GM21529 (cell line): ENCODE measurements around the gene PCBD1.
"Not testable (repeated sequence)": the region's sequence is repeated elsewhere in the genome, so short reads cannot be mapped to it uniquely, and the experiment has no call there.

Experiments used
- ATAC-seq: cut with Tn5 transposase; IDR thresholded peaks from one replicate; pipeline ENCODE4 v1.9.1; 2021; ENCODE audit not compliant: unreplicated experiment

The PCBD1 gene

DNA sequence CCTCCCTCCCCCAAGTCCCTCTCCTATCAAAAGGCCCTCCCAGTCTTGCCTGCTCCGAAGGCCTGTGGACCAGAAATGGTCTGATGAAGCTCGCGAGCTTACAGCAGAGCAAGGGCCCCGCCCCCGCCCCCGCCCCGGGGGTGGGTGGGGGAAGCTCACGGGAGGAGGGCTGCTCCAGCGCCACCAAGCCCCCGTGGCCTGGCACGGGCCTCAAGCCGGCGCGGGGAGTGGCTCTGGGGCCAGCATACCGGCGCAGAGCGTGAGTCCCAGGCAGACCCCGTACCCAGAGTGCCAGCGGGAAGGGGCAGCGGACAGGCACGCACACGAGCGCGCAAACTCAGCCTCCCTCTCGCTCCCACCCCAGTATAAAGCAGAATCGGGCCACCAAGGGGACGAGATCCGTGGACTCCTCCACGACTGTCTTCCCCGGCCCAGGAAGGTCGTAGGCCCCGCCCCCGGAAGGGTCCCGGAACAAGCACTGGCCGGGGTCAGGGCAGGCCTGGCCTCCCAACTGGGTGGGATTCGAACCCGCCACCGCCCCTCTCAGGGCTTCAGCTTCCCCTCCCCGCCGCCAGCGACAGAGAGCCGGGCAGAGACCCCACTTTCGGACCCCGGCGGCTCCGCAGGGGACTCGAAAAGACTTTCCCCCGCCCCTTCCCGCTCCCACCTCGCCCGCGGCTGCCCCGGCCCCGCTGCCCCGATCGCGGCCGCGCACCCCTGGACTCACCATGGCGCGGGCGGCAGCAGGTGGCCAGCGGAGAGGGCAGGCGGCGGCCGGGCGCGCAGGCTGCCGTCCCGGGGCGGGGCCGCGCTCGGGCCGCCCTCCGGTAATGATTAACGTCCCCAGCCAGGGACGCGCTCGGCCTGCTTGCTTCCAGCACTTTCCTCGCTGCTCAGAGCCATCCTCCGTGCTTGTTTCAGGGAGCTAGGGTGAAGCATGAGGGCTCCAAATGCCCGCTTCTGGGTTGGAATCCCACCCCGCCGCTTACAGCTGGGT is at the start of gene PCBD1:
PCBD1 (minus strand) TSS at position 762 of the 997 bp plus-strand sequence; CDS start at position 730, 32 bp downstream.
- ATAC-seq: peak; percentile 71

DNA sequence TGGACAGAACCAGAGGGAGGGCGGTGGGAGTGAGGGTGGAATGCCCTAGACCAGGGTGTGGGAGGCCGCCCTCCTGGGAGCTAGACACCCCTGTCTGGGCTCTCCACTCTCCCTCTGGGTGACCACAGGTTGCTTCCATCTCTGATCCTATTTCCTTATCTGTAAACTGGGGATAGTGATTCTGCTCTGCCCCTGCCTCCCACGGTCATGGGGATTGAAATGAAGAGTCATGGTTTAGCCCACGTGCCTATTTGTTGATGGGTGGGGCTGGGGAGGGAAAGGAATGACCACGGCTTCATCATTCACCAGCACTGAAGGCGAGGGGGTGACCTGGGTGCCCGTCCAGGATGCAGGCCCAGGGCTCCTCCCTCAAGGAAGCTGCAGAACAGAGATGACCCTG is 49.3 kb upstream of the PCBD1 start:
- ATAC-seq: no peak

DNA sequence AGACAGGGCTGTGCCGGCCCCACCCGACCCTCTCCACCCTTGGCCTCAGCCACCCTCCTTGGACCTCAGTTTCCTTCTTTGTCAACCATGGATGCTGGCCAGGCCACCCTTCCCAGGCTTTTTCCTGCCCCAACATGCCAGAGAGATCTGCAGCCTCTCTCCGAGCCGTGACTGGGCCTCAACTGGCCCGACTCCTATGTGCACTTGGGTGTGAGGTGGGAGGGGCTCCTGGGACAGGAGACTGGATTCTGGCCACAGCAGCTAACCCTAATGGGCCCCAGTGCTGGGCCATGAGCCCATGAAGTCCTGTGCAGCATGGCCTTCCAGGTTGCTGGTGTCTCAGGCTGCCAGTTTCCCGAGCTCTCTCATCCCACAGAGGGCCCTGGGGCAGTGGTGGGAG is 47.7 kb upstream of the PCBD1 start:
- ATAC-seq: no peak

DNA sequence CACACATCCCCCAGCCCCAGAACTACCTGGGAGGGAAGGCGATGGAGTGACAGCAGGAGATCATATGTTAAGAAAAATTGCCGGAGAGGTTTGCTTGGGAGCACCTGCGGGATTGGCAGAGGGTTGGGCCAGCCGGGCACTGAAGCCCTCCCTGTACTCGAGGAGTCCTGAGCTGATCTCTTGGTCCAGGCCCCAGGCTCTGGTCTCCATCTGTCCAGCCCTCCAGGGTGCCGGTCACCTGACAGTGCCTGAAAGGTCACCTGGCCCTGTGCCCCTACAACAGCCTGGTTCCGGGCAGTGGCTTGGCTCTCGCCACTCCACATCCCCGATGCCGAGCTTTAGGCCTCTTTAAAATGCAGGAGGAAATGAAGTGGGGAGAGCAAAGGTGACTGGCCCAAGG is 47.3 kb upstream of the PCBD1 start:
- no peak for ATAC-seq

DNA sequence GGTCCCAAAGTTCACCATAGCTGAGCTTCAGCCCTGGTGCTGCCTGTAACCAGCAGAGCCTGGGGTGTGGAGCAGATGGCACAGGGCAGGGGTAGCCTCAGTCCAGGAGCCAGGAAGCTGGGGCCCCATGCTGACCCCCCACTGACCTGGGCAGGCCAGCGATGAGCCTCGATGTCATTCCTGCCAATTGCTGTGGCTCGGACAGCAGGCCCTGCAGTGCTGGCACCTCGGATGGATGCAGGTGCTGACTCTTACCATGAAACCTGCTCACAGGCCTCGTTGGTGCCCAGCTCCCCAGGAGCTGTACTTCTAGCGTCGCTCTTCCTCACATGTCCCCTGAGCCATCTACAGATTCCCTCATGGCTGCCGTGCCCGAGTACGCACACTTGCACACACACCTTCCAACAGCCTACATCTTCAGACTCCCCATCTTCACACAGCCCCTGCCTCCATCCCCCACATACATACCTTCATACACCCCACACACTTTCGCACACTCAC is 46.8 kb upstream of the PCBD1 start:
- no peak for ATAC-seq

DNA sequence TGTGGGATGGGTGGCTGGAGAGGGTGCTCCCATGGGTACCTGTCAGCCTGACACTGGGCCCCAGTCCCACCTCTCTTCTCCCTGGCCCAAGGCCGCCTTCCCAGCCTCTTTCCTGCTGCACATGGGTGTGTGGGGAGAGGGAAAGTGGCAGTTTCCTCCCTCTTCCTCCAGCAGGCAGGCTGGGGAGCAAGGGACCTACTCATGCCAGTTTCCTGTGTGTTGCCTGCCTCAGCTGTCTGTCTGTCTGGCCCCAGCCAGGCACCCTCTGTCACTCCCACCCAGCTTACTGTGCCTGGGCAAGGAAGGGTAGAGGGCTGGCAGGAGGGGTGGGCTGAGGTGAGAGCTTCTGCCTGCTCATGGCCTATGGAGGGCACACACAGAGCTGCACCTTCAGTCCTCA is 46.3 kb upstream of the PCBD1 start:
- no peak for ATAC-seq

DNA sequence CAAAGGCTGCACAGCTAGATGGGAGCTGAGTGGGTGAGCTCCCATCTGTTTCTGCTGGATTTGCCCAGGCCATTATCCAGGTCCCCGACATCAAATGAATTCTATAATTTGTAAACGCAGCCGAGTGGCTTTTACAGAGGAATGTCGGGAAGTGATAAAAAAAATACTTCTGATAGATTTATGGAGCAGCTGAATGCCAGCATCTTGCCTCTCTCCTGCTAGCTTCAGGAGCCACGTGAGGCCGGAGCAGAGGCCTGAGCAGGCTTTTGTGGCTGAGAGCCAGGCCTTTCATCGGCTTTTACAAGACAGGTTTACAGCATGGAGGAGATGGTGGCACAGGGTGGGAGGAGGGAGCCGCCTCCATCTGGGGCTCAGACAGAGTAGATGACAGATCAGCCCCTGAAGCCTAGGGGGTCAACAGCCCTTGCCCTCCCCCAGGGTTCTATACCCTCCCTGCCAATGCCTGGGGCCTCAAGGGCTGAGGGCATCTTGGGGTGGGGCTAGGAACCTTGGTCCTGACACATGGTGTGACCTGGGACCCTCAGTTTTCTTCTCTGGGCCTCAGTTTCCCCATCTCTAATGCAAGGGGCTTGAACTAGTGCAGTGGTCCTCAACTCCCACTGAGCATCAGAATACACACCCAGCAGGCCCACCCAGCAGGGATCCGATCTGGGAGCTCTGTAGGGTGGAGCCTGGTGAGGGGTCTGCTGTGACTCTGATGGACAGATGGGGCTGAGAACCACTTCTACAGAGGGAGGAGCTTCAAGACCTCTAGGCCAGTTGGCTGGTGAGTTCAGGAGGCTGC is 44.2 kb upstream of the PCBD1 start:
- ATAC-seq: no peak

DNA sequence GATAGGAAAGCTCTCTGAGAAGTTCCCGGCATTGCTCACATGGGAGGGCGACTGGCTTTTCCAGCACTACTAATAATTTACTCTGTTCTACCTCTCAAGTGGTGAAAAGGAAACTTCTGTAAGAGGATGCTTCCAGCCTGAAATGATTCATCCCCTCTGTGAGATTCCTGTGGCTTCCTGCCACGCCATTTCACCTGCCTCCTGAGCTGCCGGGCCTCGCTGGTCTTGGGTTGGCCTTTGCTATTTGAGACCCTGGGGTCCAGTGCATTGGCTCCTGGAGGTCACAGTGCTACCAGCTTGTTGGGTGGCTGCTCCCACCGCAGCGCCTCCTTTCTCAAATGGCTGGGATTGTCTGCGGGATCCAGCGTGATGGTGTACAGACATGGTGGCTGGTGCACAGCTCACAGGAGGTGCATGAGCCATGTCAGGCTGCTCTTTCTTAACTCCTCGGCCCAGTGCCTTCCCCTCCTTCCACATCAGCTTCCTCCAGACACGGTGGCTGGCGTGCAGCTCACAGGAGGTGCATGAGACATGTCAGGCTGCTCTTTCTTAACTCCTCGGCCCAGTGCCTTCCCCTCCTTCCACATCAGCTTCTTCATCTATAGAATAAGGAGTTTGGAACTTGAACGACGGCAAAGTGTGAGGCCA is 42.9 kb upstream of the PCBD1 start:
- ATAC-seq: no peak

DNA sequence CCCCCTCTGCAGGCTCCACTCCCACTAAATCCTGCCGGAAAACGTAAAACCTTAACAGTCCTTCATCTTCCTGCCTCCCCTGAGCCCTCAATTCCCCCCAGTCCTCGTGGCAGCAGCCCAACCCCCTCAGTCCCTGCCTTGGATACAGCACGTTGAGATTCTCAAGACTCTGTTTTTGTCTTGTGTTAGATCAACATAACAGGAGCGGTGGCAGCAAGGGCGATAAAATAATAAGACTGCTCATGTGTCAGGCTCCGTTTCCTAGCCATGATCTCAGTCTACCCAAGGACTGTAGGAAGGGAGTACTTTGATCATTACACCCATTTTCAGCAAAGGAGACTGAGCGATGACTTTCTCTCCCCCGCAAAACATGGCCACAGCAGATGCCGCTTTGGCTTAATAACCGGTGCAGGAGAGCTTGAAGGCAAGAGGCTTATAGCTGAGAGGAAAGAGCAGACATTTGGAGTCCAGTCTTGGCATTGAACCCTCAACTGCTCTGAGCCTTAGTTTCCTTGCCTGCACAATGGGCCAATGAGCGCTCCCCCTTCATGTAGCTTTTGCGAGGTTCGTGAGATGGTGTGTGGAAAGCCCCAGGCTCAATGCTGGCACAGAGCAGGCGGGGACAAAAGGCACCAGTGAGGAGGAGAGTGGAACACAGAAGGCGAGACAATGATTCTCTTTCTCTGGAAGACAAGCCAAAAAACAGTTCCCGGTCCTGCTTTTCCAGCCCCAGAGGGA is 42.1 kb upstream of the PCBD1 start:
- ATAC-seq: no peak

DNA sequence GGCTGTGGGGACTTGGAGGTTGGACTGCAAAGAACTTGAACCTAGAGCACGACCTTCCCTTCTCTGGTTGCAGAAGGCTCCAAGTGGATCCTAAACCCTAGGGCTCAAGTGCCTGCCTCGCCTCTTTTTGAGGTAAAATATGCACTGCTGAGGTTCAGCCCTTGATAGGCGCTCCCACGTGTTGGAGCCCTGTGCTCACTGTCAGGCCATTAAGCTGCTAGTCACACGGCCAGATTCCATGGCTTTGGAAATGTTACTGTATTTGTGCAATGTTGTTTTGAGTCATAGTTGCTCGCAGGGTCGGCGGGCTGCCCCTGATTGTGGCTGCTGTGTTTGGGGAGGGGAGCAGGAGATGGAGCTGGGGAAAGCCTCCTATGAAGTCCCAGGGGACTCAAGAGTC is 39.8 kb upstream of the PCBD1 start:
- no peak for ATAC-seq

DNA sequence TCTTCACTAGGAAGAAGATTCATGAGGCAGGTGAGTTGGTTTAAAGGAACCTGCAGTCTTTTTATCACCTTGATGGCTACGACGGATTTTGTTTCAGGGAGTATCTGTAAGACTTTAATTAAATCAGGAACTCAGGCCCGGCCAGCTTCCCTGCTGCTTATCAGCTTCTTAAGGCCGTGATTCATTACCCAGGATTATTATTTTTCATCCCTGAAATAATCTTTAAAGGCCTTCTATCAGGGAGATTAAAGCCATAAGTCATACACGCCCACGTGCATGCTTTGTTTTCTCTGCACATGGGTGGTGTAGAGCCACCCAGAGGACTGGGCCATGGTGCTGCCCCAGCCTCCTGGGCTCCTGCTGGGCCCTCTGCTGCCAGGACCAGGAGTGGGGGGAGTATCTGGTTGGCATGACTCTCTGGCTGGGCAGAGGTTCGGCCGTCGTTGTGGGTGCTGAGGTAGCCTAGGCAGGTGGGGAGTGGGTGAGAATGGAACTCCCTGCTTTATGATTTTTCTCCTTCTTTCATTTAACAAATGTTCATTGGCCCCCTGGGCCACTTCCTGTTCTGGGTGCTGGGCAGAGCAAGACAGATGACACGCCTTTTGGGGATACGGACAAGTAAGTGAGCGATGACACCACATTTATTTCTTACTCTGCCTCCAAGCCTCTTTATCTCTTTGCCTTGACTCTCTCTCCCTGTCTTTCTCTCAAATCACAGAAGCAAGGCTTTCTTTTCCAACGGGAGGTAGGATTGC is 39.0 kb upstream of the PCBD1 start:
- ATAC-seq: no peak

DNA sequence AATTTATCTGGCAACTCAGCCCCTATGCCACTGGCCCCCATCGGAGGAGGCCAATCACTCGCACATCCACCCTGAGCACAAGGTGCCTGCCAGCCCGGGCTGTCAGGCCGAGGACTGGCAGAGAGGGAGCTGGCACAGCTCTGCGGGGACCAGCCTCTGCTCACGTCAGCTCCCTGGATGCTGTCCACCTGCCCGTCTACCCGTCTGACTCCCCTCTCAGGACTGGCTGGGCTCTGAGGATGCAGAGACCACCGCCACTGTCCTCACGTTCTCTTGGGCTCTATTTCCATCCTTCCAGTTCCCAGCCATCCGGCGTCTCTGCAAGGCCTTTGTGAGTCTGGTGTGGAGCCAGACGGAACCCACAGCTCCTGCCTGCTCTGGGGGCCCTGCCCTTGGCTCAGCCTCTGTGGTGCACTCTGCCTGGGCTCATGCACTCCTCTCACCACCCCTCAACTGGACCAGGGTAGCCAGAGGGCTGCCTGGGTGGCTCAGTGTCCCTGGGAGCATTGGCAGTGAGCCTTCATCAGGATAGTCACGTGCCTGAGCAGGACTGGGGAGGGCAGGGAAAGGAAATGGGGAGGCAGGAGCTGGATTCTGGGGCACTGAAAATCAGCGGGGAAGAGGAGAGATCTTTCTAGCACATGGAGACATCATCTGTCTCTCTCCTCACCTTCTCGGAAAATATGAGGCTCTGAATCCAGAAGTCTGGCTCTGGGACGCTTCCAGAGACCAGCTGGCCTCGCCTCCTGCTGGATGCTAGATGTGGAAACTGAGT is 38.0 kb upstream of the PCBD1 start:
- no peak for ATAC-seq

DNA sequence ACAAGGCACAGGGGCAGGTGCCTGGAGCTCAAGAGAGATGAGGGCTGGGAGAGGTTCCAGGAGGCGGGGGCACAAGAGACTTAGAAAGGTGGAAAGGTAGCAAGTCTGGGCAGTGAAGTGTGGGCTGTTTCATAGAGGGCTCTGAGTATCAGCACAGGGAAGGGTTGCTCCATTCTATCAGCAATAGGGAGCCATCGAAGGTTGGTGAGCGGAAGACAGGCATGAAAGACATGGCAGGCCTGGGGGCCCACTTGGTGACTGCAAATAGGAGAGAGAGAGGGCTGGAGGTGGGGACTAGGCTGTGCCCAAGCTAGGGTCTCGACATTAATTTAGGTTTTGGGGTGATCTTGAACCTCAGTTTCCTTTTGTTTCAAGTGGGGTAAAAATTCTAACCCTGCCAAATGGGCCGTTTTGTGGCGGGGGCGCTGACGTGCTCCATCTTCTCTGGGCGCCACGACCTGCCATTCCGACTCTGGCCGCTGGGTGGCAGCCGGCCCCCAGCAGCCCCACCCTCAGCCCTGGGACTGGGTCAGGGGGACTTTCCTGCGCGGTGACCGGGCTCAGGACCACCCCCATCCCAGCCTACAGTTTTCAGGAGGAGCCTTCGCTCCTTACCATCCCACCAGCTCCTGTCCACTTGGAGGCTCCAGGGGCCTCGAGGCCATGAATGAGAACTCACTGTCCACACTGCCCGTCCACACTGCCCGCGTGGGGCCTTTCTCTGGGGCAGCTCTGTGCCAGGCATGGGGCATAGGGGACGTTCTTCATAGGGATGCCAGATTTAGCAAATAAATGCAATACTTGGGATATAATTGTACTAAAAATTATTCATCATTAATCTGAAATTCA is 37.2 kb upstream of the PCBD1 start:
- ATAC-seq: no peak

DNA sequence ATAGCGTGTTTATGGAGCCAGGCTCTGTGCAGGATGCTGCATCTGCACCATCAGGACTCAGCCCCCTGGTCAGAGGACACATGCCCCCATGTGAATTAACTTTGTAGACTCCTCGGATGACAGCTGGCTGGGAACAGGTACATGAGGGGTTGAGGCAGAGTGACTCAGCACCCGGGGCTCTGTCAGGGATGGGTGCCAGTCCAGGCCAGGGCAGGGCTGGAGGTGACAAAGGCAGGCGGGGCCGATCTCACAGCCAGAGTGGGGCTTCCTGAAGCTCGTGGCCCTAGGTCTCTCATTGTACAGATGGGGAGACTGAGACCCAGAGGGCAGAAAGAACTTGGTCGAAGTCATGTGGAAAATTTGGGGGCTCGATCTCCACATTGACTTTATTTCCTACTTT is 35.3 kb upstream of the PCBD1 start:
- no peak for ATAC-seq

DNA sequence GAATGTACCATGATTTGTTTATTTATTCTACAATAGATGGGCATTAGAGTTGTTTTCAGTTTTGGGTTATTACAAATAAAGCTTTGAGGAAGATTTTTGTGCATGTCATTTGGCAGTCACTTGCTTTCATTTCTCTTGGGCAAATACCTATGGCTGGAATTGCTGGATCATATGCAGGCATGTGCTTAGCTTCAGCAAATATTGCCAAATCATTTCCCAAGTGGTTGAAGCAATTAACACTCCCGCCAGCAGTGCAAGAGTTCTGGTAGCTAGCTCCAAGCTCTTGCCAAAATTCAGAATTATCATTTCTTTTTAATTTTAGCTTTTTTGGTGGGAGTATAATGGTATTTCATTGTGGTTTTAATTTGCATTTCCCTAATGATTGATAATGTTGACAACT is 32.9 kb upstream of the PCBD1 start:
- no peak for ATAC-seq

DNA sequence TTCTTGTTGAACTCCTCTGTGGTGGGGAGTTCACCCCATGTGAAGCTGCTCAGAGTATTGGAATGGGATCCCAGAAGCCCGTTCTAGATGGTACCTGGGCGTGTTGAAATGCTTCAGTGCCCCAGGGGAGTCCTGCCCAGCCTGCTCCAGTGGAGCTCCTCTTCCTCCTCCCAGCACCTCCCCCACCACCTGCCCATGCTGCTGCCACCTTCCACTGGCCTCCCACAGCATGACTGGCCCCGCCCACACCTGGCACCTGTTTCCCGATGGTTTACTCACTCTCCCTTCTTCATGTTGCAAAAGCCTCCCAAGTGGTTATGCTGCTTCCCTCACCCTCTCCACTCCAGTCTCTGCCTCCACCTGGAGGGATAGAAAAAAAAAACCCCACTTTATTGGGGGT is 32.2 kb upstream of the PCBD1 start:
- ATAC-seq: no peak

DNA sequence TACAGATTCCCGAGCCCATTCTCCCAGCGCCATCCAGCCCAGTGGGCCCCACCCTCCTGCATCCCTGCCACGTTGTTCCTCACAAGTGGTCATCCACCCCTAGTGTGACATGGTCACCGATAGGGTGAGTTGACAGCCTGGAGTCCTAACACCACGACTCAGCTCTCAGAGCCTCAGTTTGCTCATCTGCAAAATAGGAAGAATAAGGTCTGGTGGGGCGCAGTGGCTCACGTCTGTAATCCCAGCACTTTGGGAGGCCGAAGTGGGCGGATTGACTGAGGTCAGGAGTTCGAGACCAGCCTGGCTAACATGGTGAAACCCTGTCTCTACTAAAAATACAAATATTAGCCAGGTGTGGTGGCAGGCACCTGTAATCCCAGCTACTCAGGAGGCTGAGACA is 31.5 kb upstream of the PCBD1 start:
- ATAC-seq: not testable (repeated sequence)

DNA sequence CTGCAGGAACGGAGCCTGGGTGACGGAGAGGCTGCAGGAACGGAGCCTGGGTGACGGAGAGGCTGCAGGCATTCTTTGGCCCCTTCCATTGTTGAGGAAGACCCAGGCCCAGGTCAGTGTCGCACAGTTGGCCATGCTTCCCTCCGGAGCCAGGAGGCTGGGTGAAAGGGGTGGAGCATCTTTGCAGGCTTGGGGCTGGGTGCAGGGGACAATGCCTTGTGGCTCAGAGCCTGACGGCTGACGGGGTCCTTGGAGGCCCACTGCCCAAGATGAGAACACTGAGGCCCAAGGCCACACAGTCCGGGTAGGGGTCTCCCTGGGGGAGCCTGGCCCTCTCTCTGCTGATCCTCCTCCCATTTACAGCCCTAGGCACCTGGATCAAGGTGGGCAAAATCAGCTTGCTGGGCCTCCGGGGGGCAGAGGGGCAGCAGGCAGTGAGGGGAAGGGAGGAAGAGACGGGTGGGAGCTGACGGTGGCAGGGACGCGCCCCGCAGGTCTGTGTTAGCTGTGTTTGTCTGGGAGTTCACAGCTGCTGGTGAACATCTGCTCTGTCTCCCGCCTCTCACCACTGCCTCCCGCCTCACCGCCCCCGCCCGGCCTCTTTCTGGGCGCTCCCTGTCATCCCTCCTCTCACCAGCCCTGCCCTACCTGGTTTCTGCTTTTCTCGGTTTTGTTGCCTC is 30.6 kb upstream of the PCBD1 start:
- no peak for ATAC-seq
